KOPT-K1 (cell line): Measurements from ENCODE around the gene FURIN.
A peak's percentile ranks its signal among the peaks of the same experiment; 100 is the strongest.

Experiments used
- H3K27ac ChIP-seq: fragments of 200-600 bp; sonication (generic); 2 replicates; pipeline ENCODE4 v1.5.1; 2016; ENCODE audit warnings: antibody characterized with exemption, mild to moderate bottlenecking, low read depth, low read length; ENCODE audit not compliant: poor library complexity, severe bottlenecking
- H3K36me3 ChIP-seq: fragments of 200-600 bp; sonication (generic); 2 replicates; pipeline ENCODE4 v1.5.1; 2017; ENCODE audit warnings: antibody characterized with exemption, mild to moderate bottlenecking, low read length, moderate library complexity; ENCODE audit not compliant: insufficient read depth
- H3K9me3 ChIP-seq: fragments of 200-600 bp; sonication (generic); 2 replicates; pipeline ENCODE4 v1.5.1; 2017; ENCODE audit warnings: antibody characterized with exemption, low read length, mild to moderate bottlenecking; ENCODE audit not compliant: insufficient read depth, poor library complexity, severe bottlenecking

Gene FURIN

GRCh38 chr15:90932660-90932991 lies 64.2 kb downstream of the FURIN start:
- Histone ChIP-seq H3K9me3 (no peaks in the 10 kb centered on the region), H3K36me3 (peaks cover 10% of the 10 kb centered on the region; the same call in 1 of the 2 replicates), H3K27ac (peak overlapping the region; percentile 85)
